ENCODE results near the gene SV2B. TPM values are rescaled to one million over a fixed set of nuclear protein-coding genes. Genes with fewer than 3 reads are reported as not detected.

Gene SV2B
- total RNA-seq, 1 donor from 2014 or later: 1.2 TPM

DNA sequence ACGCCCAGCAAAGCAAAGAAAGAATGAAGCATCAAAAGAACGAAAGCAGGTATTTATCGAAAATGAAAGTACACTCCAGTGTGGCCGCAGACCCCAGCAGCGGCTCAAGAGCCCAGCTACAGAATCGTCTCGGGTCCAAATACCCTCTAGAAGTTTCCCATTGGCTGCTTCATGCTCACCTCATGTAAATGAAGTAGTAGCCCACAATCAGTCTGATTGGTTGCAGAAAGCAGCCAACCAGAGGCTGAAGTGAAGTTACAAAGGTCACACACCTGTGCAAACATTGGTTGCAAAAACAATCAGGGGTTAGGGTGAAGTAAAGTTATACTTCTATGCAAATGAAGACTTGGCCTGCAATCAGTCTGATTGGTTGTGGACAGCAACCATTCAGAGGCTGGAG lies 32.0 kb downstream of the SV2B start:
- no peak overlapping the region for H3K4me3 ChIP-seq
- no peaks in the 10 kb centered on the region for H3K4me1 ChIP-seq
- TF ChIP-seq, protein P1, sequence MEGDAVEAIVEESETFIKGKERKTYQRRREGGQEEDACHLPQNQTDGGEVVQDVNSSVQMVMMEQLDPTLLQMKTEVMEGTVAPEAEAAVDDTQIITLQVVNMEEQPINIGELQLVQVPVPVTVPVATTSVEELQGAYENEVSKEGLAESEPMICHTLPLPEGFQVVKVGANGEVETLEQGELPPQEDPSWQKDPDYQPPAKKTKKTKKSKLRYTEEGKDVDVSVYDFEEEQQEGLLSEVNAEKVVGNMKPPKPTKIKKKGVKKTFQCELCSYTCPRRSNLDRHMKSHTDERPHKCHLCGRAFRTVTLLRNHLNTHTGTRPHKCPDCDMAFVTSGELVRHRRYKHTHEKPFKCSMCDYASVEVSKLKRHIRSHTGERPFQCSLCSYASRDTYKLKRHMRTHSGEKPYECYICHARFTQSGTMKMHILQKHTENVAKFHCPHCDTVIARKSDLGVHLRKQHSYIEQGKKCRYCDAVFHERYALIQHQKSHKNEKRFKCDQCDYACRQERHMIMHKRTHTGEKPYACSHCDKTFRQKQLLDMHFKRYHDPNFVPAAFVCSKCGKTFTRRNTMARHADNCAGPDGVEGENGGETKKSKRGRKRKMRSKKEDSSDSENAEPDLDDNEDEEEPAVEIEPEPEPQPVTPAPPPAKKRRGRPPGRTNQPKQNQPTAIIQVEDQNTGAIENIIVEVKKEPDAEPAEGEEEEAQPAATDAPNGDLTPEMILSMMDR (IDR thresholded peaks at IDR 0.05): no peak
- no peaks in the 10 kb centered on the region for H3K36me3 ChIP-seq
- peaks cover 5% of the 10 kb centered on the region for H3K27me3 ChIP-seq (ENCODE audit: low read depth)
- intact Hi-C loops (cut with DNase I): no loop called here
- no peak for DNase-seq
- H3K9me3 ChIP-seq: no peaks in the 10 kb centered on the region
- H3K27ac ChIP-seq: no peak overlapping the region
- ATAC-seq: no peak

GRCh38 chr15:91133511-91133910 lies 33.5 kb downstream of the SV2B start:
- ATAC-seq (no peak), DNase-seq (no peak)
- intact Hi-C loops (cut with DNase I): no loop called here
- Histone ChIP-seq H3K9me3 (no peaks in the 10 kb centered on the region), H3K4me3 (no peak overlapping the region), H3K36me3 (no peaks in the 10 kb centered on the region), H3K27me3 (ENCODE audit: low read depth) (no peaks in the 10 kb centered on the region), H3K4me1 (no peaks in the 10 kb centered on the region), H3K27ac (no peak overlapping the region)
- TF ChIP-seq, protein P1 (IDR thresholded peaks at IDR 0.05): no peak

DNA sequence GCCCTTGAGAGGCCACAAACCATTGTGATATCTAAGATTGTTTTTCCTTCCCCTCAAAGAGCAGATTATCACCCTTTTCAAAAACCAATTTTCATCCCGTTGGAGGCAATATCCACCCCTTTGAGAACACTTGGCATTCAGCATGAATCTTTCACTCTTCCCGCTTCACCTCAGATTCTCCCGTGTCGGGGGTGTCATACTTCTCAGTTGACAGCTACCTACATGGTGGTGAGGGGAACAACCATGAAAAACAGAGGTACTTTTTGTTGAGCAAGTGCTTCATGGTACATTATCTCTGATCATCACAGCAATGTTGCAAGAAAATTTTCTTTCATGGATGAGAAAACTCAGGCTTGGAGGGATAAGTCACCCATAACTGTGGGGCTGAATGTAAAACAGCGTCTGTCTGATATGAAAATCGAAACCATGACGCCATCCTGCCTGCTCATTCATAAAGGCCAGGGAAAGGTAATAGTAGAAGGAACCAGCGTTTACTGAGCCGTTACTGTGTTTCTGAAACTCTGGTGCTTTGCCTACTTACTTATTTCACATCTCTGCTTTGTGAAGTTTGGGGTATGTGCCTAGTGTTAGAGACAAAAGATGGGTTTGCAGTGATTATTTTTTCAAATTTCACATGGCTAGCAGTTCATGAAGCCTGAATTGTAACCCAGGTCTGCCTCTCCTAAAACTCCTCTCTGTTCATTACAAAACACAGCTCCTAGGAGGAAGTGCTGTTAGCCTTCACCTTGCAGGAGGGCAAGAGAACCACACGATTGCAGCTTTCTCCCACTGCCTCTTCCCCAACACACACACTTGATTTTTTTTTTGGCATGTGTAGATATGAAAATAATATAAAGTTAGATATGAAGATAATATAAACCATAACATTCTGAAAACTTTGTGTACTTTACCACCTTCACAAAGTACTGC lies 35.4 kb downstream of the SV2B start:
- intact Hi-C loops (cut with DNase I): no loop called here
- Histone ChIP-seq H3K9me3 (no peaks in the 10 kb centered on the region), H3K27ac (no peak overlapping the region), H3K4me3 (no peak overlapping the region), H3K27me3 (ENCODE audit: low read depth) (no peaks in the 10 kb centered on the region), H3K36me3 (no peaks in the 10 kb centered on the region), H3K4me1 (no peaks in the 10 kb centered on the region)
- ATAC-seq (no peak), DNase-seq (no peak)
- TF ChIP-seq, protein P1 (IDR thresholded peaks at IDR 0.05): no peak

DNA sequence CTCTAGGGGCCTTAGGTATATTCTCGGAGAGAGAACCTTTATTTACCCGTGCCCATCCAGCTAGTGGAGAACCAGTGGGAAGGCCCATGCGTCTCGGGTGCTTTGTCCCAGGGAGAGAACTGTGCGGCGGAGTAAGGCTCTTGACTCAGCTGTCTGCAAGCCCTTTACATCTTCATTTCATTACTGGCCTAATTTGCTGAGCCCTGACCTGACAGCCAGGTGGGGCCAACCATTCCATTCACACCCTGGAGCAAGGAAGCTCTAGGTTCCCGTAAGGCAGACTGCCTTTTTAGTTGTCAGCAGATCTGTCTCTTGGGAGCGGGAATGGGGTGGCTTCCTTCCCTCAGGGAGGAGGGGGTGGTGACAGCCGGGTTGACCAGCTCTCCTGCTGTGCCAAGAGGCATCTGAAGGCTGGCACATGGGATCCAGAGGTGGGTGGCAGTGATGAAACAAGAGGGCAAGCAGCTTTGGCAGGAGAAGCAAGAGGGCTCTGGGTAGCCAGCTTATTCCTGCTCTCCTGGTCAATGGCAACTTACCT lies 36.4 kb downstream of the SV2B start:
- Histone ChIP-seq H3K4me3 (no peak overlapping the region), H3K4me1 (no peaks in the 10 kb centered on the region), H3K27me3 (ENCODE audit: low read depth) (no peaks in the 10 kb centered on the region), H3K27ac (no peak overlapping the region), H3K36me3 (no peaks in the 10 kb centered on the region), H3K9me3 (no peaks in the 10 kb centered on the region)
- DNase-seq (no peak), ATAC-seq (no peak)
- TF ChIP-seq, protein P1 (IDR thresholded peaks at IDR 0.05): no peak
- intact Hi-C loops (cut with DNase I): no loop called here

GRCh38 chr15:91140601-91141000 lies 40.5 kb downstream of the SV2B start:
- ATAC-seq: no peak

More at GRCh38 chr15:91140601-91141000, 40.5 kb downstream of the SV2B start:
- TF ChIP-seq, protein P1 (IDR thresholded peaks at IDR 0.05): no peak
- intact Hi-C loops (cut with DNase I): no loop called here
- Histone ChIP-seq H3K36me3 (no peaks in the 10 kb centered on the region), H3K9me3 (no peaks in the 10 kb centered on the region), H3K27me3 (ENCODE audit: low read depth) (no peaks in the 10 kb centered on the region), H3K4me1 (no peaks in the 10 kb centered on the region), H3K4me3 (no peak overlapping the region), H3K27ac (no peak overlapping the region)
- no peak for DNase-seq

Measured in lower lobe of right lung (tissue), 2 donors.